Duodenal mucosa (tissue), 2 donors: ENCODE results near the gene REX1BD.

Source experiments
- H3K27ac ChIP-seq: one replicate; pipeline ENCODE4 v1.7.0; 2013; ENCODE audit warnings: low read depth, low read length
- H3K27me3 ChIP-seq, 2 donors: one replicate each; pipeline ENCODE4 v1.7.0; 2013; ENCODE audit warnings: low read length in 2 of 2, control low read depth in 1 of 2; ENCODE audit not compliant: insufficient read depth in 2 of 2, control insufficient read depth in 1 of 2
- H3K36me3 ChIP-seq, 2 donors: one replicate each; pipeline ENCODE4 v1.7.0; 2013; ENCODE audit warnings: low read length in 2 of 2, control low read depth in 1 of 2; ENCODE audit not compliant: insufficient read depth in 2 of 2, control insufficient read depth in 1 of 2
- H3K4me1 ChIP-seq, 2 donors: one replicate each; pipeline ENCODE4 v1.7.0; 2013; ENCODE audit warnings: low read length in 2 of 2, control low read depth in 1 of 2; ENCODE audit not compliant: insufficient read depth in 2 of 2, control insufficient read depth in 1 of 2
- H3K4me3 ChIP-seq, 2 donors: one replicate each; pipeline ENCODE4 v1.7.0; 2013; ENCODE audit warnings: low read length in 2 of 2, low read depth in 1 of 2
- H3K9ac ChIP-seq, 2 donors: one replicate each; pipeline ENCODE4 v1.7.0; 2013; ENCODE audit warnings: low read length in 2 of 2, low read depth in 1 of 2
- H3K9me3 ChIP-seq, 2 donors: one replicate each; pipeline ENCODE4 v1.7.0; 2013; ENCODE audit warnings: low read length in 2 of 2, control low read depth in 1 of 2; ENCODE audit not compliant: control insufficient read depth in 1 of 2

REX1BD gene

DNA sequence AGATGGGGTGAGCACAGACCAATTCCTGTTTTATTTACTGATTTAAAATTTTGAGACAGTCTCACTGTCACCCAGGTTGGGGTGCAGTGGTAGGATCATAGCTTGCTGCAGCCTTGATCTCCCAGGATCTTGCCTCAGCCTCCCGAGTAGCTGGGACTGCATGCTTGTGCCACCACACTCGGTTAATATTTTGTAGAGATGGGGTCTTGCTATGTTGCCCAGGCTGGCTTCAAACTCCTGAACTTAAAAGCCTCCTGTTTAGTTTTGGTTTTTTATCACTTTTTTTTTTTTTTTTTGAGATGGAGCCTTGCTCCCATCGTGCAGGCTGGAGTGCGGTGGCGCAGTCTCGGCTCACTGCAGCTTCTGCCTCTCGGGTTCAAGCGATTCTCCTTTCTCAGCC, 12.2 kb upstream of the REX1BD start:
- Histone ChIP-seq H3K36me3 (peaks cover 20 to 42% of the 10 kb centered on the region in 2 donors), H3K9me3 (no peaks in the 10 kb centered on the region), H3K9ac (no peak overlapping the region), H3K27ac (no peak overlapping the region), H3K4me3 (no peak overlapping the region), H3K4me1 (peaks cover 13 to 15% of the 10 kb centered on the region in 2 donors), H3K27me3 (no peaks in the 10 kb centered on the region)

DNA sequence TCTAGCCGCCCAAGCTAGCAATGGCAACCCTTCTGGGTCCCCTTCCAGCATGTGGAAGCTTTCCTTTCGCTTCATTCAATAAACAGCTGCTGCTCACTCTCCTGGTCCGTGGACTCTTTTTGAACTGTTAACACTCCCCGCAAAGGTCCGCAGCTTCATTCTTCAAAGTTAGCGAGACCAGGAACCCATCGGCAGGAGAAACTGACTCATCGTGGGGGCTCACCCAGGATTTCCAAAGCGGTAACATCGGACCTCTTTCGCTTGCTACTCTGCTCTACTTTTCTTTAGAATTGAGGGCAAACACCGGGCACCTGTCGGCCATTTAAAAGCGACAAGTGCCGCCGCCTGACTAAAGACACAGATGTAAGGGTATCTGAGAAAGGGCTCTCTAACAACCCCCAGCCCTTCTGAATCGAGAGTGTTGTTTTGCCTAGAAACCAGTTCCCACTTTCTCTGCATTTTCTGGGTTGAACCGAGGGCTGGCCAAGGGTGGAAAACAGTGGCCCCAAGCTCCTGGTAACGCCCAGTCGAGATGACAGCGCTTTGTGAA, 11.2 kb upstream of the REX1BD start:
- H3K27ac ChIP-seq: no peak overlapping the region
- H3K9ac ChIP-seq: no peak overlapping the region
- no peaks in the 10 kb centered on the region for H3K27me3 ChIP-seq
- H3K4me1 ChIP-seq: peaks cover 12% of the 10 kb centered on the region in 2 donors
- no peak overlapping the region for H3K4me3 ChIP-seq
- H3K36me3 ChIP-seq: peaks cover 20 to 42% of the 10 kb centered on the region in 2 donors
- H3K9me3 ChIP-seq: no peaks in the 10 kb centered on the region

- Histone ChIP-seq H3K9ac (no peak overlapping the region), H3K27ac (no peak overlapping the region), H3K9me3 (no peaks in the 10 kb centered on the region), H3K27me3 (no peaks in the 10 kb centered on the region), H3K4me3 (no peak overlapping the region), H3K36me3 (peaks cover 6 to 22% of the 10 kb centered on the region in 2 donors), H3K4me1 (no peaks in the 10 kb centered on the region)
Observed at GRCh38 chr19:18580311-18580710, 8.3 kb upstream of the REX1BD start.

GRCh38 chr19:18586306-18586705, 2.3 kb upstream of the REX1BD start:
- Histone ChIP-seq H3K36me3 (peaks cover 3 to 9% of the 10 kb centered on the region in 2 donors), H3K27ac (no peak overlapping the region), H3K9me3 (no peaks in the 10 kb centered on the region), H3K4me1 (peaks cover 12 to 29% of the 10 kb centered on the region in 2 donors), H3K27me3 (no peaks in the 10 kb centered on the region), H3K9ac (no peak overlapping the region), H3K4me3 (no peak overlapping the region)

DNA sequence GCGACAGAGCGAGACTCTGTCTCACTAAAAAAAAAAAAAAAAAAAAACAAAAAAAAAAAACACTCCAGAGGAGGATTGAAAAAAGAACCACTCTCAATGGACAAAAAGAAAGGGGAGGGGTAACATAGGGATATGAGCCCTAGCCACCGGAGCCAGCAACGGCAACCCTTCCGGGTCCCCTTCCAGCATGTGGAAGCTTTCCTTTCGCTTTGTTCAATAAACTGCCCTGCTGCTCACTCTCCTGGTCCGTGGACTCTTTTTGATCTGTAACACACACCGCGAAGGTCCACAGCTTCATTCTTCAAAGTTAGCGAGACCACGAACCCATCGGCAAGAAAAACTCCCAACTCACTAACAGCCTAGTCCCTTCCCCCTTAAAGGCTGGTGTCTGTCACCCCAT, 1.0 kb upstream of the REX1BD start:
- Histone ChIP-seq H3K4me3 (peak overlapping the region in 1 of 2 donors; percentile 89), H3K36me3 (peaks cover 3 to 9% of the 10 kb centered on the region in 2 donors), H3K27ac (no peak overlapping the region), H3K9ac (no peak overlapping the region), H3K4me1 (peaks cover 12 to 29% of the 10 kb centered on the region in 2 donors), H3K9me3 (no peaks in the 10 kb centered on the region), H3K27me3 (no peaks in the 10 kb centered on the region)

- Histone ChIP-seq H3K36me3 (peaks cover 3 to 9% of the 10 kb centered on the region in 2 donors), H3K27ac (peak overlapping the region; percentile 46), H3K9me3 (no peaks in the 10 kb centered on the region), H3K9ac (peak overlapping the region; percentile 54 to 75), H3K4me1 (peaks cover 12 to 29% of the 10 kb centered on the region in 2 donors), H3K27me3 (no peaks in the 10 kb centered on the region), H3K4me3 (peak overlapping the region; percentile 83 to 89)
Observed at GRCh38 chr19:18587962-18588610, 512 bp upstream of the REX1BD start.

DNA sequence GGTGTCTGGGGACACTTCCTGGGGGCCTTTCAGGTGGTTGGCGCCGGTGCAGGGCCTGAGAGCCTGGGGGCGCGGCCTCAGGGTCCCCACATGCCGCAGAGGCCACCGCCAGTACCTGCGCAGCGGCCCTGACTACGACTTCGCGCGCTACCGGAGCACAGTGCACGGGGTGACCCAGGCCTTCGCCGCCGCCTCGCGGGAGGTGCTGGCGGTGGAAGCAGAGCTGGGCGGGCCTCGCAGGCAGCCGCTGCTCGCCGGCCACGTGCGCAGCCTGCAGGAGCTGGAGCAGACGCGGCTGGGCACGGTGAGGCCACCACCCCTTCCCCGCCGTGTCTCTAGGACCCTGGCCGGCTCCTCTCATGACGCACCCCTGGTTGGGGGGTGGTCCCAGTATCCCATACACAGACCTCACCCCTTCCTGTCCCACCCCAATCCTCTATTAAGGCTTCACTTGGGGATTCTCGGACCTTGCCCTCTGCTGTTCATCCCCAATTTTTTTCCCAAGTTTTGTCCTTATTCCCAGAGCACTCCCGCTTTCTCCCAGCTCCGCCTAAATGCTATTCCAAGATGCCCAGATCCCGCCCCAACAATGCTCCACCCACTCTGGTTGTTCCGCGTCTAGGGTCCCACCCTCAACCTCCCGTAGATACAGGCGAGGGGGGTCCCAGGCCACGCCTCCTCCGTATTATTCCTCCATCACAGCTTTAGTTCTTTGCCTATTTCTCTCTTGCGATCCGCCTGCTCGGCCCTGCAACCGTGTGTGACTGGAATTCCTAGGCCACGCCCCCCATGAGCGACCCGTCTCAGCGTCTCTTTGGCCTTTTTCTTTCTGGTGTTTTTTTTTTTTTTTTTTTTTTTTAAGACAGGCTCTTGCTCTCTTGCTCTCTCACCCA, 1.0 kb downstream of the REX1BD start:
- Histone ChIP-seq H3K27ac (peak overlapping the region; percentile 81), H3K9me3 (no peaks in the 10 kb centered on the region), H3K27me3 (peaks cover 0 to under 1% of the 10 kb centered on the region in 2 donors), H3K4me3 (peak overlapping the region; percentile 83 to 89), H3K36me3 (peaks cover 3 to 9% of the 10 kb centered on the region in 2 donors), H3K9ac (peak overlapping the region; percentile 54 to 63), H3K4me1 (peaks cover 15 to 31% of the 10 kb centered on the region in 2 donors)

DNA sequence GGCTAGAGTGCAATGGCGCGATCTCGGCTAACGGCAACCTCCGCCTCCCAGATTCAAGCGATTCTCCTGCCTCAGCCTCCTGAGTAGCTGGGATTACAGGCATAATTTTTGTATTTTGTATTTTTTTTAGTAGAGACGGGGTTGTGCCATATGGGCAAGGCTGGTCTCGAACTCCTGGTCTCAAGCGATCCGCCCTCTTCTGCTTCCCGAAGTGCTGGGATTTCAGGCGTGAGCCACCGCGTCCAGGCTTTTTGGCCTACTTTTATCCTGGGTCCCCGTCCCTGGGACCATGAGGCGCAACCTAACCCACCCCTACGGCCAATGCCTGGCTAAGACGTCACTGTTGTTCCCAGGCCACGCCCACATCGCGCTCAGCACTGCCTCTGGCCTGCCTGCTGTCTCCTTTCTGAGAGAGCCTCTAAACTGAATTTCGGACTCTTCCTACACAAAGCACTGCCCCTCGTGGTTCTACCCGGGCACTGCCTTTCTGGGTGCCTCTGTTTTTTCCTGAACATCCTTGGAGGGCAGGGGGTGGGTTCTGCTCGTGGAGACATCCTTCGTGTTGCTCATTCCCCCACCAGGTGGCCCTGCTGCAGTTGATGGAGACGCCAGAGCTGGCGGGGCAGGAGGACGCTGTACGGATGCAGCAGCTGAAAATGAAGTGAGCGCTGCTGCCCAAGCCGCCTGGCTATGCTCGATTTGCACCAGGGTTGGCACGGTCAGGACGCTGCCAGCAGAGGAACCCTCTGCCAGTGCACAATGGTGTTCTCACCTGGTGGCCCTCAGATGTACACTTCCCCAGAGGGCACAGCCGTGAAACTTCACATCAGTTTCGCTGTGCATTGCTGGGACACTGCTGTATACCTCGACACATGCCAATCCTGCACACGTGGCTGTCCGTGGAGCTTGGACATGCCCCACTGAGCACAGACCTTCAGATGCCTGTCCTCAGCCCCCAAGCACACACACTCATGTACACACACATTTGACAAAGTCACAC, 2.0 kb downstream of the REX1BD start:
- H3K27me3 ChIP-seq: peaks cover 5 to 7% of the 10 kb centered on the region in 2 donors
- H3K9ac ChIP-seq: no peak overlapping the region
- peaks cover 21 to 36% of the 10 kb centered on the region in 2 donors for H3K4me1 ChIP-seq
- no peak overlapping the region for H3K4me3 ChIP-seq
- H3K27ac ChIP-seq: no peak overlapping the region
- H3K9me3 ChIP-seq: no peaks in the 10 kb centered on the region
- H3K36me3 ChIP-seq: peaks cover 3 to 9% of the 10 kb centered on the region in 2 donors

DNA sequence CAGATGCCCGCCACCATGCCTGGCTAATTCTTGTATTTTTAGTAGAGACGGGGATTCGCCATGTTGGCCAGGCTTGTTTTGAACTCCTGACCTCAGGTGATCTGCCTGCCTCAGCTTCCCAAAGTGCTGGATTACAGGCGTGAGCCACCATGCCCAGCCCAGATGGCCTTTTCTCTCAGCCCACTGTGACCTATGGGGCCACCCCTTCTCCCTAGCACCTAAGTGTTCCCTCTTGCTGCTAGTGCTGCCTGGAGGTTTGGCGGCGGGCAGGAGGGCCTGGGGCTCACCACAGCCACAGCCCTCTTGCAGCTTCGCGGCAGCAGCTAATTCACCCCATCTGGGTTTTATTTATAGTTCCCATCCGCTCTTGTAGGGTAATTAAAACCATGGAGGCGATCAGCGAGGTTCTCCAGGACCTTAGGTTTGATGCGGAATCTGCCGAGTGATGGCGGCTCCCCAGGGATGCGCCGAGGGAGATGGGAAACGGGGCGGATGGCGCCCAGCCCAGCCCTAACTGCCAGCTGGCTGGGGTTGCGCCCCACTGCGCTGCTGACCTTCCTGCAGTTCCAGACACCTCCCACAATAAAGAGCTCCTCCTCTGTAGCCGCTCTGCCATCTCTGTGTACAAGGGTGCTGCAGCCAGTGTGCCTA, 3.3 kb downstream of the REX1BD start:
- peaks cover 21 to 38% of the 10 kb centered on the region in 2 donors for H3K4me1 ChIP-seq

More for the DNA sequence above, 3.3 kb downstream of the REX1BD start:
- Histone ChIP-seq H3K27ac (no peak overlapping the region), H3K9ac (no peak overlapping the region), H3K4me3 (no peak overlapping the region), H3K9me3 (no peaks in the 10 kb centered on the region), H3K27me3 (peaks cover 12 to 13% of the 10 kb centered on the region in 2 donors), H3K36me3 (peaks cover 3 to 9% of the 10 kb centered on the region in 2 donors)
